GM12878 (cell line): ENCODE data around the gene TAS2R60. TPM values are rescaled to one million over a fixed set of nuclear protein-coding genes. Genes with fewer than 3 reads are reported as not detected.

ENCODE experiments used
- BCL3 ChIP-seq: IDR thresholded peaks from 2 replicates; pipeline ENCODE4 v1.6.1; 2011; ENCODE audit warnings: borderline replicate concordance, low read depth, mild to moderate bottlenecking, moderate library complexity, low read length; ENCODE audit not compliant: insufficient read depth, poor library complexity, severe bottlenecking
- CEBPZ ChIP-seq: fragments of 150-350 bp; IDR thresholded peaks from 2 replicates; pipeline ENCODE4 v1.6.1; 2016; ENCODE audit warnings: low read depth, low read length
- CREB1 ChIP-seq: IDR thresholded peaks from 2 replicates; pipeline ENCODE4 v1.6.1; 2012; ENCODE audit warnings: low read depth, mild to moderate bottlenecking, inconsistent platforms
- SKIL ChIP-seq: fragments of 450-650 bp; IDR thresholded peaks from 2 replicates; pipeline ENCODE4 v1.6.1; 2017; ENCODE audit warnings: mild to moderate bottlenecking, low read depth, inconsistent platforms; ENCODE audit not compliant: poor library complexity, severe bottlenecking
- polyA plus RNA-seq, 11 experiments: library from polyadenylated mRNA; depleted of rRNA in 4 of 11; unstranded in 6 of 11; stranded (reverse) in 5 of 11; fragments of >200 nt; fragmentation: Nextera tagmentation in 4 of 11; fragmentation: Illumina TruSeq in 1 of 11; extraction: Ambion mirVana in 4 of 11; extraction: Trizol in 1 of 11; gene quantifications; 1 replicate in 1 of 11; 2 replicates in 10 of 11; pipeline versions ENCODE4 v1.2.1 to v1.2.3, GENCODE V29; 2011 to 2016; ENCODE audit warnings: inconsistent platforms in 2 of 11, missing spikeins in 2 of 11, low read depth in 1 of 11
- total RNA-seq, 4 experiments: library from RNA; depleted of rRNA in 3 of 4; stranded (reverse); fragments of >200 nt in 3 of 4; fragmentation: Illumina TruSeq in 1 of 4; extraction: Trizol in 1 of 4; gene quantifications; 2 replicates each; pipeline versions ENCODE4 v1.2.1 to v1.2.3, GENCODE V29; 2013 to 2021

TAS2R60 gene
- total and polyA plus RNA-seq, 10 of the 15 experiments (the other 5 are each of a cell fraction or from before 2014, with no cell fraction given) = not detected

- TF ChIP-seq CEBPZ (no peak), SKIL (no peak), CREB1 (no peak), BCL3 (no peak)
Observed at GRCh38 chr7:143435266-143435665, 8.0 kb upstream of the TAS2R60 start (continued).
